WERI-Rb-1 (cell line): ENCODE results near the gene CAMK2B.

Experiments used
- DNase-seq: peaks from one replicate; pipeline ENCODE4 v3.0.0-alpha.2; 2020
- H3K27ac ChIP-seq: fragments of 250-450 bp; sonication (Bioruptor Pico); 2 replicates; pipeline ENCODE4 v1.5.1; 2020; ENCODE audit warnings: mild to moderate bottlenecking, moderate library complexity
- H3K27me3 ChIP-seq: fragments of 250-450 bp; sonication (Bioruptor Pico); 2 replicates; pipeline ENCODE4 v1.5.1; 2021; ENCODE audit warnings: mild to moderate bottlenecking, low read depth, moderate library complexity; ENCODE audit not compliant: insufficient read depth, severe bottlenecking
- H3K36me3 ChIP-seq: fragments of 250-450 bp; sonication (Bioruptor Pico); 2 replicates; pipeline ENCODE4 v1.5.1; 2020; ENCODE audit warnings: mild to moderate bottlenecking, moderate library complexity
- H3K4me3 ChIP-seq: 2 replicates; pipeline ENCODE4 v1.5.1; 2011; ENCODE audit warnings: low read depth, mild to moderate bottlenecking, control low read depth, low read length
- H3K9me3 ChIP-seq: fragments of 250-450 bp; sonication (Bioruptor Pico); 2 replicates; pipeline ENCODE4 v1.5.1; 2021; ENCODE audit warnings: mild to moderate bottlenecking, moderate library complexity; ENCODE audit not compliant: severe bottlenecking
- CTCF ChIP-seq: IDR thresholded peaks from 2 replicates; pipeline ENCODE4 v1.5.1; 2011; ENCODE audit warnings: low read depth, mild to moderate bottlenecking, control low read depth, inconsistent platforms, low read length

The CAMK2B gene

GRCh38 chr7:44218418-44219201 lies 106.8 kb downstream of the CAMK2B start:
- Histone ChIP-seq H3K36me3 (peaks cover 28% of the 10 kb centered on the region), H3K27me3 (no peaks in the 10 kb centered on the region), H3K27ac (peak overlapping the region; percentile 56), H3K9me3 (no peaks in the 10 kb centered on the region), H3K4me3 (no peak overlapping the region)
- DNase-seq = peak; percentile 71
- peak; percentile 13; the same call in 1 of the 2 replicates for TF ChIP-seq CTCF

DNA sequence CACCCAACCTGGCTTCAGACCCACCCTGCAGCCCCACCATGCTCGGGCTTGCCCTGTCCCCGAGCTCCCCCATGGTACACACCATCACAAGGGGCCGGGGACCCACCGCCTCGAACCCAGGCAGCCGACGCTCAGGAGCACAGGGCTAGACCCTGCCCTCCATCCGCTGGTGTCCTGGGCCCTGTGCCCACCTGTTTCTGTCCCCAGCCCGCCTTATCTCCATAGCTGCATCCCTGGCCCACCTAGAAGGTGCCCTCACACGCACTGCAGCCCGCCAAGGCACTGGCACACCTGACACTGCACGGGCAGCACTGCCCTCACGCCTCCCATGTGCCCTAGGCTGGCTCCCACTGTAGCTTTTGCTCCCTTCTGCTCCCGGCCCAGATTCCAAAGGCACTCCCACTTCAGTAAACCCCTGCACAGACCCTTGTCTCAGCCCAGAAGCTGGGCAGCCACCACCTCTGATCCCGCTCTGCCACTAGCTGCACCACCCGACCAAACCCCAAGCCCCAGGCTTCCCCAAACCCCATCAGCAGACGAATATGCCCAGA lies 107.5 kb downstream of the CAMK2B start:
- TF ChIP-seq CTCF = no peak
- Histone ChIP-seq H3K4me3 (no peak overlapping the region), H3K36me3 (peaks cover 35% of the 10 kb centered on the region), H3K27me3 (no peaks in the 10 kb centered on the region), H3K9me3 (no peaks in the 10 kb centered on the region), H3K27ac (peak overlapping the region; percentile 56)
- DNase-seq = no peak

GRCh38 chr7:44217223-44217714 lies 108.1 kb downstream of the CAMK2B start:
- Histone ChIP-seq H3K27ac (peak overlapping the region; percentile 59), H3K27me3 (no peaks in the 10 kb centered on the region), H3K36me3 (peaks cover 41% of the 10 kb centered on the region), H3K4me3 (no peak overlapping the region), H3K9me3 (no peaks in the 10 kb centered on the region)
- no peak for DNase-seq
- TF ChIP-seq CTCF = no peak

- Histone ChIP-seq H3K9me3 (no peaks in the 10 kb centered on the region), H3K4me3 (no peak overlapping the region), H3K27me3 (no peaks in the 10 kb centered on the region), H3K36me3 (peaks cover 46% of the 10 kb centered on the region), H3K27ac (peak overlapping the region; percentile 59)
- peak; percentile 67 for DNase-seq
- TF ChIP-seq CTCF = no peak
These were observed 108.7 kb downstream of the CAMK2B start for GRCh38 chr7:44216521-44217222.

DNA sequence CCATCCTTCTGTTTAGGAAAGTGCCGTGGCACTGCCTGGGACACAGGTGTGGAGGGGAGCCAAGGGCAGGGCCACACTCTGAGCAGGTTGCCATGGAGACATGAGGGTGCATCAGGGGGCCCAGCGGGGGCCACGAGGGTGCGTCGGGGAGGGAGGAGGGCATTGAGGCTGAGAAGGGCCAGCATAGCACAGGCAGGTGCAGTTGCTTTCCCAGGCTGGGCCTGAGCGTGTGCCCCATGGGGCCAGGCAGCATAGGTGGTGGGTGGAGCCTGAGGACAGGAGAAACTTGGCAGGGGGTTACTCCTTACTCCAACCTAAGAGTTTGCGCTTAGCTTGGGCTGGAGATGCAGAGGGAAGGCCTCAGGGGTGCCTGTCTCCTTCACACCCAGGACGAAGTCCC lies 109.4 kb downstream of the CAMK2B start:
- peak overlapping the region; percentile 59 for H3K27ac ChIP-seq
- H3K27me3 ChIP-seq = no peaks in the 10 kb centered on the region
- DNase-seq = no peak
- peaks cover 53% of the 10 kb centered on the region for H3K36me3 ChIP-seq
- no peaks in the 10 kb centered on the region for H3K9me3 ChIP-seq
- no peak for TF ChIP-seq CTCF
- H3K4me3 ChIP-seq = no peak overlapping the region
